ENCODE measurements around the gene PPP2R2D.

PPP2R2D gene

GRCh38 chr10:131900350-131901152, at the start of gene PPP2R2D:
Gene PPP2R2D, plus strand, starts transcription at chr10:131901008. Its CDS starts 141 bp downstream, at chr10:131901149.
- peak; percentile 89 for DNase-seq

- no peak for DNase-seq
These were observed 49.5 kb upstream of the PPP2R2D start for GRCh38 chr10:131851346-131851745.

GRCh38 chr10:131852176-131852822, 48.5 kb upstream of the PPP2R2D start:
- no peak for DNase-seq

- no peak for DNase-seq
These were observed 47.8 kb upstream of the PPP2R2D start for GRCh38 chr10:131852823-131853609.

- DNase-seq, result no peak
These were observed 47.2 kb upstream of the PPP2R2D start for GRCh38 chr10:131853610-131853964.

- no peak for DNase-seq
These were observed 46.1 kb upstream of the PPP2R2D start for GRCh38 chr10:131854579-131855335.

GRCh38 chr10:131855461-131856401, 45.1 kb upstream of the PPP2R2D start:
- DNase-seq, result no peak

GRCh38 chr10:131856441-131857094, 44.2 kb upstream of the PPP2R2D start:
- DNase-seq, result no peak

- DNase-seq, result no peak
These were observed 43.4 kb upstream of the PPP2R2D start for GRCh38 chr10:131857156-131858117.

- DNase-seq, result no peak
These were observed 42.7 kb upstream of the PPP2R2D start for GRCh38 chr10:131858118-131858515.

- DNase-seq, result no peak
These were observed 42.0 kb upstream of the PPP2R2D start for GRCh38 chr10:131858583-131859340.

- DNase-seq, result no peak
These were observed 41.3 kb upstream of the PPP2R2D start for GRCh38 chr10:131859341-131860020.

- no peak for DNase-seq
These were observed 40.5 kb upstream of the PPP2R2D start for GRCh38 chr10:131860311-131860710.

- DNase-seq, result no peak
These were observed 39.9 kb upstream of the PPP2R2D start for GRCh38 chr10:131860806-131861440.

- DNase-seq, result no peak
These were observed 38.3 kb upstream of the PPP2R2D start for GRCh38 chr10:131862548-131862947.

GRCh38 chr10:131865223-131865917, 35.4 kb upstream of the PPP2R2D start:
- no peak for DNase-seq

GRCh38 chr10:131866673-131867072, 34.1 kb upstream of the PPP2R2D start:
- no peak for DNase-seq
